ENCODE measurements around the gene SPATA6L.
A peak's percentile ranks its signal among the peaks of the same experiment; 100 is the strongest.
"Not testable (repeated sequence)": the region's sequence is repeated elsewhere in the genome, so short reads cannot be mapped to it uniquely, and the experiment has no call there.

The SPATA6L gene

DNA sequence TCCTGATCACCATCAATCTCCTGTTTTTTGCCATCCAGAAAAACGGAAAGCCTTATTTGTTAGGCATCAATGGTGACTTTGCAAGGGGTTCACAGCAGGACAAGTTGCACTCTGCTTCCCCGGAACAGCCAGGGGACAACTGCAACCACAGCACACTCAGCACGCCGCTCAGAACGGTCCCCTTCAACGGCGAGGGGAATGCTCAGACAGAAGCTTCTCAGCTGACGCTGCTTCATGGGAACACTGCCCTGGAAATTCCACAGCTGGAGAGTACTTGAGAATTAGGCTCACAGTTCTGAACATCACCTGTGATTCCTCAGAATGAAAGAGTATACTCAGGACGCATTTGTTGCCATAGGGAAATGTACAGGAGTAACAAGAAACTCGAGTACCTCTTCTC is 44.3 kb downstream of the SPATA6L start:
- Histone ChIP-seq H3K4me1 (ENCODE audit: control insufficient read depth, insufficient read depth, low read length) (no peaks in the 10 kb centered on the region), H3K27me3 (replicated peaks; ENCODE audit: control insufficient read depth, insufficient read depth, low read length) (no peaks in the 10 kb centered on the region), H3K9me3 (ENCODE audit: control insufficient read depth, low read length) (no peaks in the 10 kb centered on the region), H3K36me3 (ENCODE audit: control insufficient read depth, insufficient read depth, low read length, severe bottlenecking) (no peaks in the 10 kb centered on the region), H3K4me3 (ENCODE audit: low read length) (no peak overlapping the region), H3K9ac (ENCODE audit: low read length) (no peak overlapping the region)
- DNase-seq (ENCODE audit: low read depth) = no peak

GRCh38 chr9:4620881-4621555 is 45.3 kb downstream of the SPATA6L start:
- DNase-seq (ENCODE audit: low read depth) = peak; percentile 35
- no peaks in the 10 kb centered on the region for H3K36me3 ChIP-seq (ENCODE audit: control insufficient read depth, insufficient read depth, low read length, severe bottlenecking)
- no peaks in the 10 kb centered on the region for H3K9me3 ChIP-seq (ENCODE audit: control insufficient read depth, low read length)
- no peaks in the 10 kb centered on the region for H3K4me1 ChIP-seq (ENCODE audit: control insufficient read depth, insufficient read depth, low read length)
- H3K9ac ChIP-seq (ENCODE audit: low read length) = no peak overlapping the region
- H3K4me3 ChIP-seq (ENCODE audit: low read length) = no peak overlapping the region
- H3K27me3 ChIP-seq (replicated peaks; ENCODE audit: control insufficient read depth, insufficient read depth, low read length) = no peaks in the 10 kb centered on the region

DNA sequence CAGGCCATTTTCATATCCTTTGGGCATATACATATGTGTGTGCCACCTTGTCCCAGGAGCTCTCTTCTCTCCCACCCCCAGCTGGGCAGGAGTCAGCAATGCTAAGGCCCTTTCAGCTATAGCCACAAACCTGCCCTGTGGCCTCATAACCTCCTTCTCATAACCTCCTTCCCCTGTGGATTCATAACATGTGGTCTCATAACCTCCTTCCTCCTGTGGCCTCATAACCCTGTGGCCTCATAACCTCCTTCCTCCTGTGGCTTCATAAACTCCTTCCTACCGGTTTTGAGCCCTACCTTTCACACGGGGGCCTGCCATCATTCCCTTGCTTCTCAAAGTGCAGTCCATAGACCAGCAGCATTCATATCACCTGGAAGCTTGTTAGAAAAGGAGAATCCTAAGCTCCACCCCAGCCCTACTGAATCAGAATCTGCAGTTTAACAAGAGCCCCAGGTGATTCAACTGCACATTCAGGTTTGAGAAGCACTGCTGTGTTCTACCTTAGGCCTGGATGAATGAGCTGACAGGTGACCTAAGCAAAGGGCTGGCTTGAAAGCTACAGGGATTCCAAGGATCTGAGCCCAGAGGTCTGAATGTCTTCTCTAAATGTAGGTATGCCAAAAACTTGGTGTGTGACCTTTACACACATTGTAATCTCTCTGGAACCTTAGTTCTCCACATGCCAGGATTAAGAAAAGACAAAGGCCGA is 46.1 kb downstream of the SPATA6L start:
- Histone ChIP-seq H3K9ac (ENCODE audit: low read length) (no peak overlapping the region), H3K4me1 (ENCODE audit: control insufficient read depth, insufficient read depth, low read length) (peaks cover 7% of the 10 kb centered on the region), H3K27me3 (replicated peaks; ENCODE audit: control insufficient read depth, insufficient read depth, low read length) (no peaks in the 10 kb centered on the region), H3K4me3 (ENCODE audit: low read length) (no peak overlapping the region), H3K36me3 (ENCODE audit: control insufficient read depth, insufficient read depth, low read length, severe bottlenecking) (no peaks in the 10 kb centered on the region), H3K9me3 (ENCODE audit: control insufficient read depth, low read length) (no peaks in the 10 kb centered on the region)
- DNase-seq (ENCODE audit: low read depth) = no peak

GRCh38 chr9:4618700-4619099 is 47.6 kb downstream of the SPATA6L start:
- Histone ChIP-seq H3K4me1 (ENCODE audit: control insufficient read depth, insufficient read depth, low read length) (peaks cover 18% of the 10 kb centered on the region), H3K4me3 (ENCODE audit: low read length) (no peak overlapping the region), H3K9me3 (ENCODE audit: control insufficient read depth, low read length) (no peaks in the 10 kb centered on the region), H3K27me3 (replicated peaks; ENCODE audit: control insufficient read depth, insufficient read depth, low read length) (no peaks in the 10 kb centered on the region), H3K9ac (ENCODE audit: low read length) (no peak overlapping the region), H3K36me3 (ENCODE audit: control insufficient read depth, insufficient read depth, low read length, severe bottlenecking) (no peaks in the 10 kb centered on the region)
- no peak for DNase-seq (ENCODE audit: low read depth)

DNA sequence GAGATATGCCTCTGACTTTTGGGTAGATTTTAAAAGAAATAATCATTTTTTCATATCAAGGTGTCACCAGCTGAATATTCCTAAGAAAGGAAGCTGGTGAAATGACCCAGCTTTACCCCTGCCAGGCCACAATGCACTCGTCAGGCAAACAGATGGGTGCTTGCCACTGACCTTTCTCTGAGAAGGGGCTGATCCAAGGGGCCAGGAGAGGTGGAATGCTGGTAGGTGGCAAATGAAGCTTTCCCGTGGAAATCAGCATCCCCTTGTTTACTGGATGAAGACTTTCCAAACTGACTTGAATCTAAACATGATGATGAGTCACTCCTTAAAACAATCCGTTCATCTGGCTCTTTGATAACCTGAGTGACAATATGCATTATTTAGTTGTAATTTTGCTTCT is 48.5 kb downstream of the SPATA6L start:
- DNase-seq (ENCODE audit: low read depth) = no peak
- no peaks in the 10 kb centered on the region for H3K36me3 ChIP-seq (ENCODE audit: control insufficient read depth, insufficient read depth, low read length, severe bottlenecking)
- H3K9ac ChIP-seq (ENCODE audit: low read length) = no peak overlapping the region
- H3K4me3 ChIP-seq (ENCODE audit: low read length) = no peak overlapping the region
- H3K4me1 ChIP-seq (ENCODE audit: control insufficient read depth, insufficient read depth, low read length) = peaks cover 18% of the 10 kb centered on the region
- no peaks in the 10 kb centered on the region for H3K9me3 ChIP-seq (ENCODE audit: control insufficient read depth, low read length)
- H3K27me3 ChIP-seq (replicated peaks; ENCODE audit: control insufficient read depth, insufficient read depth, low read length) = no peaks in the 10 kb centered on the region

- Histone ChIP-seq H3K27me3 (replicated peaks; ENCODE audit: control insufficient read depth, insufficient read depth, low read length) (no peaks in the 10 kb centered on the region), H3K9ac (ENCODE audit: low read length) (peak overlapping the region; percentile 32), H3K4me1 (ENCODE audit: control insufficient read depth, insufficient read depth, low read length) (peaks cover 18% of the 10 kb centered on the region), H3K4me3 (ENCODE audit: low read length) (no peak overlapping the region), H3K36me3 (ENCODE audit: control insufficient read depth, insufficient read depth, low read length, severe bottlenecking) (no peaks in the 10 kb centered on the region), H3K9me3 (ENCODE audit: control insufficient read depth, low read length) (no peaks in the 10 kb centered on the region)
- no peak for DNase-seq (ENCODE audit: low read depth)
These were observed 50.5 kb downstream of the SPATA6L start for GRCh38 chr9:4615778-4616177.

- no peaks in the 10 kb centered on the region for H3K36me3 ChIP-seq (ENCODE audit: control insufficient read depth, insufficient read depth, low read length, severe bottlenecking)
- H3K4me1 ChIP-seq (ENCODE audit: control insufficient read depth, insufficient read depth, low read length) = peaks cover 18% of the 10 kb centered on the region
- no peaks in the 10 kb centered on the region for H3K27me3 ChIP-seq (replicated peaks; ENCODE audit: control insufficient read depth, insufficient read depth, low read length)
- peak overlapping the region; percentile 32 for H3K9ac ChIP-seq (ENCODE audit: low read length)
- peak; percentile 74 for DNase-seq (ENCODE audit: low read depth)
- H3K9me3 ChIP-seq (ENCODE audit: control insufficient read depth, low read length) = no peaks in the 10 kb centered on the region
- H3K4me3 ChIP-seq (ENCODE audit: low read length) = peak overlapping the region; percentile 52
These were observed 51.0 kb downstream of the SPATA6L start for GRCh38 chr9:4615251-4615650.

- H3K27me3 ChIP-seq (replicated peaks; ENCODE audit: control insufficient read depth, insufficient read depth, low read length) = no peaks in the 10 kb centered on the region
- peak overlapping the region; percentile 52 for H3K4me3 ChIP-seq (ENCODE audit: low read length)
- H3K9ac ChIP-seq (ENCODE audit: low read length) = no peak overlapping the region
- H3K4me1 ChIP-seq (ENCODE audit: control insufficient read depth, insufficient read depth, low read length) = peaks cover 18% of the 10 kb centered on the region
- no peaks in the 10 kb centered on the region for H3K36me3 ChIP-seq (ENCODE audit: control insufficient read depth, insufficient read depth, low read length, severe bottlenecking)
- no peak for DNase-seq (ENCODE audit: low read depth)
- no peaks in the 10 kb centered on the region for H3K9me3 ChIP-seq (ENCODE audit: control insufficient read depth, low read length)
These were observed 51.7 kb downstream of the SPATA6L start for GRCh38 chr9:4614627-4615026.

DNA sequence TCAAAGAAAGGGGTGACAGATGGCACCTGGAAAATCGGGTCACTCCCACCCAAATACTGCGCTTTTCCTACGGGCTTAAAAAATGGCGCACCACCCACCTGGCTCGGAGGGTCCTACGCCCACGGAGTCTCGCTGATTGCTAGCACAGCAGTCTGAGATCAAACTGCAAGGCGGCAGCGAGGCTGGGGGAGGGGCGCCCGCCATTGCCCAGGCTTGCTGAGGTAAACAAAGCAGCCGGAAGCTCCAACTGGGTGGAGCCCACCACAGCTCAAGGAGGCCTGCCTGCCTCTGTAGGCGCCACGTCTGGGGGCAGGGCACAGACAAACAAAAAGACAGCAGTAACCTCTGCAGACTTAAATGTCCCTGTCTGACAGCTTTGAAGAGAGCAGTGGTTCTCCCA is 60.2 kb downstream of the SPATA6L start:
- not testable (repeated sequence) for H3K9ac ChIP-seq (ENCODE audit: low read length); H3K4me1 ChIP-seq (ENCODE audit: control insufficient read depth, insufficient read depth, low read length); H3K9me3 ChIP-seq (ENCODE audit: control insufficient read depth, low read length); H3K4me3 ChIP-seq (ENCODE audit: low read length); H3K27me3 ChIP-seq (replicated peaks; ENCODE audit: control insufficient read depth, insufficient read depth, low read length); DNase-seq (ENCODE audit: low read depth); H3K36me3 ChIP-seq (ENCODE audit: control insufficient read depth, insufficient read depth, low read length, severe bottlenecking)

GRCh38 chr9:4604678-4605095 is 61.6 kb downstream of the SPATA6L start:
- Histone ChIP-seq H3K9me3 (ENCODE audit: control insufficient read depth, low read length) (no peaks in the 10 kb centered on the region), H3K9ac (ENCODE audit: low read length) (no peak overlapping the region), H3K4me1 (ENCODE audit: control insufficient read depth, insufficient read depth, low read length) (no peaks in the 10 kb centered on the region), H3K4me3 (ENCODE audit: low read length) (no peak overlapping the region), H3K36me3 (ENCODE audit: control insufficient read depth, insufficient read depth, low read length, severe bottlenecking) (no peaks in the 10 kb centered on the region), H3K27me3 (replicated peaks; ENCODE audit: control insufficient read depth, insufficient read depth, low read length) (no peaks in the 10 kb centered on the region)
- peak; percentile 83 for DNase-seq (ENCODE audit: low read depth)

DNA sequence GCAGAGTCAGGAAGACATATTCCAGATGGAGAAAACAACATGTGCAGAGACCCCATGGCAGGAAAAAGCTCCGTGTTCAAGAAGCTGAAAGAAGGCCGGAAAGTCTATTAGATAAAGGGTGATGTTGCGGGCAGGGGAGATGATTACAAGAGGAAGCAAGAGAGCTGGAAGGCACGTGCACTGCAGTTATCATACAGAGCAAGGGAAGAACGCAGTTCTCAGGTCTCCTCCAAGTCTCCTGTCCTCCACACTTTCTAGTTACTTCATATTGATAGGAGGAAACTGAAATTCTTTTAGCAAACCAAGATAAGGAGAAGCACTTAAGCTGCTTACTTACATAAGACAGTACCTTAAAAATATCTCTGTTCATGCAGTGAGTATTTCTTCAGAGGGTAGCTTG is 62.5 kb downstream of the SPATA6L start:
- no peaks in the 10 kb centered on the region for H3K9me3 ChIP-seq (ENCODE audit: control insufficient read depth, low read length)
- no peak for DNase-seq (ENCODE audit: low read depth)
- H3K9ac ChIP-seq (ENCODE audit: low read length) = no peak overlapping the region
- H3K36me3 ChIP-seq (ENCODE audit: control insufficient read depth, insufficient read depth, low read length, severe bottlenecking) = no peaks in the 10 kb centered on the region
- H3K4me3 ChIP-seq (ENCODE audit: low read length) = no peak overlapping the region
- no peaks in the 10 kb centered on the region for H3K4me1 ChIP-seq (ENCODE audit: control insufficient read depth, insufficient read depth, low read length)
- no peaks in the 10 kb centered on the region for H3K27me3 ChIP-seq (replicated peaks; ENCODE audit: control insufficient read depth, insufficient read depth, low read length)
